K562 (cell line): Measurements from ENCODE around the gene FAM117A. TPM values are rescaled to one million over a fixed set of nuclear protein-coding genes. Genes with fewer than 3 reads are reported as not detected.
A peak's percentile ranks its signal among the peaks of the same experiment; 100 is the strongest.

ENCODE experiments used
- BRD9 ChIP-seq: fragments of 450-650 bp; IDR thresholded peaks from 2 replicates; pipeline ENCODE4 v1.6.1; 2018; ENCODE audit warnings: low read depth; ENCODE audit not compliant: partially characterized antibody
- CEBPG ChIP-seq, 3 experiments: fragments of 200-800 bp in 1 of 3; sonication (Bioruptor generic) in 1 of 3; sonication (generic) in 1 of 3; formaldehyde crosslinking in 1 of 3; IDR thresholded peaks in 2 of 3; conservative IDR thresholded peaks in 1 of 3; 2 replicates each; pipeline versions ENCODE4 v1.6.1 to v1.8.0; 2016 to 2022; ENCODE audit warnings: missing compliant biosample characterization in 2 of 3, missing genetic modification characterization in 2 of 3, mild to moderate bottlenecking in 1 of 3, missing genetic modification reagents in 1 of 3
- CREB1 ChIP-seq, 2 experiments: sonication (generic) in 1 of 2; formaldehyde crosslinking in 1 of 2; IDR thresholded peaks; 2 replicates each; pipeline versions ENCODE4 v1.6.1 to v1.8.0; 2012 to 2022; ENCODE audit warnings: inconsistent platforms in 1 of 2, mild to moderate bottlenecking in 1 of 2, missing genetic modification reagents in 1 of 2, moderate library complexity in 1 of 2
- DMBX1 ChIP-seq: fragments of 250-450 bp; sonication (Bioruptor Pico); IDR thresholded peaks from 2 replicates; pipeline ENCODE4 v1.8.0; 2022; ENCODE audit warnings: inconsistent platforms, mild to moderate bottlenecking, moderate library complexity, borderline replicate concordance
- MED1 ChIP-seq: sonication (generic); formaldehyde crosslinking; IDR thresholded peaks from 2 replicates; pipeline ENCODE4 v1.8.1; 2023; ENCODE audit warnings: missing genetic modification reagents, borderline replicate concordance
- NFE2L1 ChIP-seq: fragments of 450-650 bp; IDR thresholded peaks from 2 replicates; pipeline ENCODE4 v1.6.1; 2016; ENCODE audit warnings: missing genetic modification characterization, low read depth, mild to moderate bottlenecking, missing compliant biosample characterization, moderate library complexity, borderline replicate concordance
- NKRF ChIP-seq: fragments of 450-650 bp; IDR thresholded peaks from 2 replicates; pipeline ENCODE4 v1.6.1; 2016; ENCODE audit warnings: borderline replicate concordance
- NUFIP1 ChIP-seq: fragments of 450-650 bp; IDR thresholded peaks from 2 replicates; pipeline ENCODE4 v1.6.1; 2018; ENCODE audit not compliant: partially characterized antibody
- POLR2B ChIP-seq: fragments of 450-650 bp; IDR thresholded peaks from 2 replicates; pipeline ENCODE4 v1.6.1; 2018; ENCODE audit warnings: low read depth; ENCODE audit not compliant: partially characterized antibody
- PRDM10 ChIP-seq: fragments of 450-650 bp; IDR thresholded peaks from 2 replicates; pipeline ENCODE4 v1.6.1; 2018; ENCODE audit not compliant: partially characterized antibody
- SFPQ ChIP-seq: fragments of 200-400 bp; formaldehyde crosslinking; IDR thresholded peaks from 2 replicates; pipeline ENCODE4 v1.6.1; 2017; ENCODE audit warnings: mild to moderate bottlenecking, low read depth, low read length, moderate library complexity
- SREBF2 ChIP-seq: sonication (generic); formaldehyde crosslinking; IDR thresholded peaks from 2 replicates; pipeline ENCODE4 v1.4.0; 2020; ENCODE audit warnings: mild to moderate bottlenecking, missing genetic modification reagents
- TEAD2 ChIP-seq: fragments of 450-650 bp; IDR thresholded peaks from 2 replicates; pipeline ENCODE4 v1.6.1; 2016; ENCODE audit warnings: missing genetic modification characterization, control low read depth, missing compliant biosample characterization
- ZBTB33 ChIP-seq: sonication (generic); formaldehyde crosslinking; IDR thresholded peaks from 2 replicates; pipeline ENCODE4 v1.8.1; 2023; ENCODE audit warnings: mild to moderate bottlenecking, missing genetic modification reagents
- ZNF311 ChIP-seq: fragments of 250-450 bp; sonication (Bioruptor Pico); IDR thresholded peaks from 2 replicates; pipeline ENCODE4 v1.4.0; 2020; ENCODE audit warnings: mild to moderate bottlenecking, moderate library complexity
- ZNF76 ChIP-seq: fragments of 250-450 bp; sonication (Bioruptor Pico); IDR thresholded peaks from 2 replicates; pipeline ENCODE4 v1.4.0; 2020; ENCODE audit warnings: mild to moderate bottlenecking, moderate library complexity, borderline replicate concordance
- polyA plus RNA-seq, 8 experiments: library from polyadenylated mRNA; depleted of rRNA in 4 of 8; stranded (reverse) in 5 of 8; unstranded in 3 of 8; fragments of >200 nt; fragmentation: Nextera tagmentation in 2 of 8; fragmentation: Illumina TruSeq in 1 of 8; extraction: Ambion mirVana in 2 of 8; extraction: Trizol in 1 of 8; gene quantifications; 2 replicates each; pipeline versions ENCODE4 v1.2.1 to v1.2.3, GENCODE V29; 2011 to 2014; ENCODE audit warnings: inconsistent platforms in 1 of 8, missing spikeins in 1 of 8
- total RNA-seq, 7 experiments: library from RNA; depleted of rRNA in 6 of 7; stranded (reverse); fragments of >200 nt in 6 of 7; fragmentation: Illumina TruSeq in 2 of 7; extraction: Trizol in 2 of 7; gene quantifications; 2 replicates each; pipeline versions ENCODE4 v1.2.1 to v1.2.3, GENCODE V29; 2011 to 2021; ENCODE audit warnings: low replicate concordance in 1 of 7

The FAM117A gene
- total and polyA plus RNA-seq, 9 of the 15 experiments (the other 6 are each of a cell fraction or from before 2014, with no cell fraction given) = 3.1 to 79.7 (median 36.6) TPM

- TF ChIP-seq PRDM10 (peak; percentile 52), TEAD2 (tag) (no peak), SREBF2 (no peak), POLR2B (peak; percentile 15), NKRF (no peak), CEBPG (CRISPR knock-in tag; IDR thresholded peaks at IDR 0.05) (peak; percentile 8; the same call in 1 of the 2 replicates), CEBPG (tag; conservative IDR thresholded peaks at IDR 0.05 in 1 of 2, IDR thresholded peaks at IDR 0.05 in 1 of 2) (no peak), BRD9 (no peak), MED1 (CRISPR knock-in tag) (no peak), NUFIP1 (no peak), SFPQ (no peak), CREB1 (IDR thresholded peaks at IDR 0.05) (no peak), CREB1 (CRISPR knock-in tag; IDR thresholded peaks at IDR 0.05) (no peak), ZBTB33 (CRISPR knock-in tag) (peak; percentile 62; the same call in 1 of the 2 replicates), ZNF311 (no peak), NFE2L1 (tag) (no peak), DMBX1 (CRISPR knock-in tag) (no peak), ZNF76 (CRISPR knock-in tag) (no peak)
These were observed 55.3 kb downstream of the FAM117A start (continued) for GRCh38 chr17:49708515-49709183.
